Fibroblast of peridontal ligament (primary cell): ENCODE results near the gene GSTT2B.
"Not testable (repeated sequence)": the region's sequence is repeated elsewhere in the genome, so short reads cannot be mapped to it uniquely, and the experiment has no call there.

Experiments
- DNase-seq: peaks from one replicate; pipeline ENCODE4 v3.0.0-alpha.2; 2010; ENCODE audit errors: extremely low read depth

GSTT2B gene

GRCh38 chr22:23984430-23984829 is 23.4 kb upstream of the GSTT2B start:
- DNase-seq, result peak; percentile 45

GRCh38 chr22:23980567-23980966 is 19.6 kb upstream of the GSTT2B start:
- DNase-seq, result not testable (repeated sequence)

GRCh38 chr22:23979557-23980240 is 18.7 kb upstream of the GSTT2B start, which contains the start of gene GSTT2:
TSS of gene GSTT2 (plus strand) at chr22:23980134.
- DNase-seq, result not testable (repeated sequence)

GRCh38 chr22:23977304-23977703 is 16.3 kb upstream of the GSTT2B start:
- not testable (repeated sequence) for DNase-seq

GRCh38 chr22:23974836-23975352 is 13.9 kb upstream of the GSTT2B start:
- not testable (repeated sequence) for DNase-seq

GRCh38 chr22:23974345-23974744 is 13.3 kb upstream of the GSTT2B start, which contains the start of gene DDT:
TSS of gene DDT (minus strand) at chr22:23974441. CDS start at chr22:23974414, 27 bp downstream.
- not testable (repeated sequence) for DNase-seq

GRCh38 chr22:23971927-23972326 is 10.9 kb upstream of the GSTT2B start:
- not testable (repeated sequence) for DNase-seq

- no peak for DNase-seq
Measured at GRCh38 chr22:23970816-23971486, 10.0 kb upstream of the GSTT2B start.

GRCh38 chr22:23970201-23970641 is 9.2 kb upstream of the GSTT2B start:
- no peak for DNase-seq

GRCh38 chr22:23969071-23969470 is 8.1 kb upstream of the GSTT2B start:
- DNase-seq, result no peak

GRCh38 chr22:23966568-23966967 is 5.6 kb upstream of the GSTT2B start, which contains the start of gene DDTL:
TSS of gene DDTL (plus strand) at chr22:23966888. CDS start at chr22:23966915, 27 bp downstream.
- not testable (repeated sequence) for DNase-seq

GRCh38 chr22:23966094-23966493 is 5.1 kb upstream of the GSTT2B start:
- DNase-seq, result not testable (repeated sequence)

- DNase-seq, result peak; percentile 69
Measured at GRCh38 chr22:23956301-23956900, 4.6 kb downstream of the GSTT2B start.

GRCh38 chr22:23955886-23956285 is 5.1 kb downstream of the GSTT2B start:
- DNase-seq, result not testable (repeated sequence)

GRCh38 chr22:23954991-23955305 is 6.0 kb downstream of the GSTT2B start:
- not testable (repeated sequence) for DNase-seq

- not testable (repeated sequence) for DNase-seq
Measured at GRCh38 chr22:23954193-23954990, 6.6 kb downstream of the GSTT2B start.

GRCh38 chr22:23953485-23953884 is 7.5 kb downstream of the GSTT2B start:
- not testable (repeated sequence) for DNase-seq

- DNase-seq, result not testable (repeated sequence)
Measured at GRCh38 chr22:23952794-23953405, 8.1 kb downstream of the GSTT2B start.

GRCh38 chr22:23951383-23951782 is 9.6 kb downstream of the GSTT2B start:
- peak; percentile 8 for DNase-seq

GRCh38 chr22:23949764-23950163 is 11.2 kb downstream of the GSTT2B start:
- DNase-seq, result not testable (repeated sequence)

- not testable (repeated sequence) for DNase-seq
Measured at GRCh38 chr22:23947391-23947790, 13.6 kb downstream of the GSTT2B start.
